SH-SY5Y (cell line): Measurements from ENCODE around the gene LRRN3.

Source experiments
- GATA2 ChIP-seq: IDR thresholded peaks from 2 replicates; pipeline ENCODE4 v1.6.1; 2011; ENCODE audit warnings: mild to moderate bottlenecking, low read depth, low read length
- GATA3 ChIP-seq: IDR thresholded peaks from 2 replicates; pipeline ENCODE4 v1.6.1; 2011; ENCODE audit warnings: low read depth, mild to moderate bottlenecking, low read length, moderate library complexity

DNA sequence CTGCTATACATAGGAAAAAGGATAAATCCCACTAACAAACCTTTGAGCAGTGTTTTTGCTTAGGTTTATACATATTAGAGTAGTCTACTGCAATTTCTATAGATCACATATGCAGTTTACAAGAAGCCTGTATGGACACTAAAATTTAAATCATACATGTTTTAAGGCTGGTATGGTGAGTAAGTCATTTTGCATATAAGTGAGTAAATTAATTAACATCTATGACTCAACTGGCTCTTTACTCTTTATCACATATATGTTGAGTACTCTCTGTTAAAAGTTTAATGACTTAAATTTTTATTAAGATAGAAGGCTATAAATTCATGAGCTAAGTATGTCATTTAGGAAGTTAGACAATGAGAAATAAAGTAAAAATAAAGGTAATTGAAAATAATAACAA lies 69.4 kb downstream of the LRRN3 start:
- no peak for TF ChIP-seq GATA3
- no peak for TF ChIP-seq GATA2
